Coronary artery (tissue), 2 donors: ENCODE measurements around the gene FMO5.

Experiments used
- DNase-seq: peaks from one replicate; pipeline ENCODE4 v3.0.0-alpha.2; 2017; ENCODE audit warnings: low spot score
- H3K27ac ChIP-seq, 2 donors: fragments of 200-600 bp; sonication (generic); one replicate each; pipeline ENCODE4 v1.5.1; 2016 to 2019
- H3K4me3 ChIP-seq: fragments of 200-600 bp; sonication (generic); 2 replicates; pipeline ENCODE4 v1.5.1; 2016; ENCODE audit warnings: mild to moderate bottlenecking, moderate library complexity
- CTCF ChIP-seq: fragments of 200-600 bp; sonication (generic); IDR thresholded peaks from one replicate; pipeline ENCODE4 v1.5.1; 2019; ENCODE audit warnings: antibody characterized with exemption

The FMO5 gene

DNA sequence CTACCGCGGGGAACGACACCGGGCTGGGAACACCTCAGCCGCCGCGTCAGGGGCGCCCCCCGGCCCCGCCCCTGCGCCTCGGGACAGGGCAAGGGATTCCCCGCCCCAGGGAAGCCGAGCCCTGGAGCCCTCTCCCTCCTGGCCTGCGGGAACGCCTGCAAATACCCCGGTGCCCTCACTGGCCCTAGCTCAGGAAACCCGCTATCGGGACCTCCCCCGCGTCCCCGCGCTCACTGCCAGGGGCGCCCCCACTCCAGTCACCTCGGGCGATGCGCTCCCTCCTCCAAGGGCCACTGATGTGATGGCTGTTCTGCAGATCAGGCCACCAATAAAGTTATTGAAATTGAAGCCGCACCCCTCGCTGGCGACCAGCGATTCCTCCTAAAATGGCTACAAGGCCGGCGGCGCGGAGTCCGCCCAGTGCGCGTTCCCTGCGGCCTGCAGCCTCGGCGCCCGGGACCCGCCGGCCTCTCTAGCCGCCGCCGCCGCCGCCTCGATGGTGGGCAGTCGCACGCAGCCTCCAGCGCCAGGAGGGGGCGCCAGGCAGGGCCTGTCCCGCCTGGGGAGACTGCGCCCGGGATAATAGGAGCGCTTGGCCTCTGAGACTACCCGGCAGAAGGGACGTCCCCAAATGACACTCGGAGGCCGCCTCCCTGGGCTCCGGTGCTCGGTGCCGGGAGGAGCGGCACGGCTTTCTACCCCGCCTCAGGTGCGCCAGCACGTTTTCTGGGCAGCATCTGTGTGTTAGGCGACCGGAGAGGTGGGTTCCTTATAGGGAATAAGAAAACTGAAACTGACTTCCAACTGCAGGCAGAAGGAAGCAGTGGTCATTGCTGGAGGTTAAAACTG, 52.7 kb downstream of the FMO5 start, which contains the start of gene PRKAB2:
TSS of gene PRKAB2 (minus strand) at position 303 of the 849 bp plus-strand sequence. CDS start 326 bp downstream, outside the sequence.
- H3K27ac ChIP-seq, result peak within 1 kb of the TSS; percentile 95 to 96
- peak; percentile 83 for TF ChIP-seq CTCF
- peak within 1 kb of the TSS; percentile 91 for H3K4me3 ChIP-seq
- DNase-seq, result peak; percentile 97

DNA sequence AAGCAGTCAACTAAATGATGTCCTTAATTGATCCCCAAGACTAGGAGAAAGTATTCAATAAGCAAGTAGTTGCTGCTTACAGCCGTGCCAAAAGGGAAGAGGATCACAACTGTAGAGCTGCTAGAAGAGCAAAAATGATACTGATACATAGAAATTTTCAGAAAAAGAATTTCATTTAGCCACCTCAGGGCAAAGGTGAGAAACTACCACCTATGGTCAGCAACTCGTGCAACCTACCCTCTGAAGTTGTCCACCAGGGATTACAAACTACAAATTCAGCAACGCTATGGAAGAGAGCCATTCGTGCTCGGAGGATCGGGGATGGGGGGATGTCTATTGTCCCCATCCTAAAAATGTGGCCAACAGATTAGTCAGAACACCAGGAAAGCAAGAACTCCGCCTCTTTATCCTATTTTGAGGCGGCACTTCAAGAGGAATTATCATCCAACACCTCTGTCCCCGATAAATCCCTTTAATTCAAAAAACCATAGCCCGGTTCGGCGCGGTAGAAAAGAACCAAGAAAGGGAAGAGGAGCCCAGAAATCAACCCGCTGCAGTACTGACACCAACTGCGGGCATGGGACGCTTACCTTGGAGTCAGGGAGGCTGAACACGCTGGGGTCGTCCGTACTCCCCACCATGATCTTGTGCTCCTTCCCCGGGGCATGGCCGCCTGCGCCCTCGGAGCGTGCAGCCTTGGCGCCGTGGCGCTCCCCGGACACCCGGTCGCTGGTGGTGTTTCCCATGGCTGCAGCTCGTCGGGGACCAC, 53.6 kb downstream of the FMO5 start:
- DNase-seq, result no peak
- H3K27ac ChIP-seq, result peak overlapping the region; percentile 95 to 96
- TF ChIP-seq CTCF, result no peak

GRCh38 chr1:147169840-147170674, 55.1 kb downstream of the FMO5 start:
- peak overlapping the region; percentile 91 for H3K4me3 ChIP-seq
- DNase-seq, result no peak
- TF ChIP-seq CTCF, result no peak
- no peak overlapping the region for H3K27ac ChIP-seq

More for the DNA sequence above, 53.6 kb downstream of the FMO5 start:
- peak overlapping the region; percentile 91 for H3K4me3 ChIP-seq

- Histone ChIP-seq H3K27ac (no peak overlapping the region), H3K4me3 (no peak overlapping the region)
- DNase-seq, result no peak
- no peak for TF ChIP-seq CTCF
Measured at GRCh38 chr1:147169171-147169570, 56.0 kb downstream of the FMO5 start.

DNA sequence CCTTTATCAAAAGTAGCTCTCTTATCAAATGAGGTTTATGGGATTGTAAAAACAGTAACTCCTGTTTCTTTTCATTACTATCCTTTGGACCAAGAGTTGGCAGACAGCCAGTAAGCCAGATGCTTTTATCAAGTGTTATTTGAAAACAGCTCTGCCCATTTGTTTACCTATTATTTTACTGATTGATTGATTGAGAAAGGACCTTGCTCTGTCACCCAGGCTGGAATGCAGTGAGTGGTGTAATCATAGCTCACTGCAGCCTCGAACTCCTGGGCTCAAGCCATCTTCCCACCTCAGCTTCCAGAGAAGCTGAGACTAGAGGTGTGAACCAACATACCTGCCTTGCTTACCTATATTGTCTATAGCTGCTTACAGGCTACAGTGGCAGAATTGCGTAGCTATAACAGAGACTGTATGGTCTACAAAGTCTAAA, 56.5 kb downstream of the FMO5 start:
- DNase-seq, result no peak
- no peak for TF ChIP-seq CTCF
- Histone ChIP-seq H3K4me3 (no peak overlapping the region), H3K27ac (no peak overlapping the region)

DNA sequence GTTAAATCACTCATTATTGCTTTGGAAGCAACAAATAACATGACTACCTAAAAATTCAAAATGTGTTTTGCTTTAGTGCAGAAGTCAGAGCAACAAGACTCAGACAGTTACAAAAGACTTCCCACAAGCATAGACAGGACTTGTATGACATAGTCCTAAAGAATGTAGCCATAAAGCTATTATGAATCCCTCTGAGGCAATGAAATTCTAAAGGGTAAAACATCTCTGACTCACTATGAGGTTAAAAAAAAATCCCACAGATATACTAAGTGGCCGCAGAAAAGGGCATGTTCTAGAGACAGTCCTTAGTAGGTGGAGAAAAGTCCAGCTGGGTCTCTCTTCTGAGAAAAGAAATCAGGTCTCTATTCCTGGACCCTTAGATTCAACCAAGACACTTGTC, 57.8 kb downstream of the FMO5 start:
- no peak for DNase-seq
- peak overlapping the region in 1 of 2 donors; percentile 13 for H3K27ac ChIP-seq
- no peak overlapping the region for H3K4me3 ChIP-seq
- TF ChIP-seq CTCF, result no peak
